UCSD-AML1 (cell line): ENCODE data around the gene MYO15A.
A peak's percentile ranks its signal among the peaks of the same experiment; 100 is the strongest.

Experiments used
- DNase-seq: peaks from one replicate; lab custom pipeline; 2025; ENCODE audit not compliant: unreplicated experiment; lab: John Stamatoyannopoulos, UW

MYO15A gene

DNA sequence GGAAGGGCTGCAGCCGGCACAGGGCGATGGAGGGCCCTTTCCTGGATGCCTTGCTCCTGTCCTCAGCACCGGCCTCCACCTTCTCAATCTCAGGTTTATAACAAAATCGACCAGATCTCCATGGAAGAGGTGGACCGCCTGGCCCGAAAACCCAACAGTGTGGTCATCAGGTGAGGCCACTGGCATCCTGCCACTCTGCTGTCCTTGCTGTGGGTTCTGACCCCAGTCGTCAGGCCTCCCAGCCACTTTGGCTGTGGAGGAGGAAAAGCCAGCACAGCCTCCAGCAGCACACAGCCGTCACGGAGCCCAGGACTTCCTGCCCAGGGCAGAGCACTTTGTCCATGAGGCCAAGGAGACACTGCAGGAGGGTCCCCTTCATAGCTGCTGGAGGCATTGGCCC, 6.7 kb upstream of the MYO15A start:
- DNase-seq: peak; percentile 28

DNA sequence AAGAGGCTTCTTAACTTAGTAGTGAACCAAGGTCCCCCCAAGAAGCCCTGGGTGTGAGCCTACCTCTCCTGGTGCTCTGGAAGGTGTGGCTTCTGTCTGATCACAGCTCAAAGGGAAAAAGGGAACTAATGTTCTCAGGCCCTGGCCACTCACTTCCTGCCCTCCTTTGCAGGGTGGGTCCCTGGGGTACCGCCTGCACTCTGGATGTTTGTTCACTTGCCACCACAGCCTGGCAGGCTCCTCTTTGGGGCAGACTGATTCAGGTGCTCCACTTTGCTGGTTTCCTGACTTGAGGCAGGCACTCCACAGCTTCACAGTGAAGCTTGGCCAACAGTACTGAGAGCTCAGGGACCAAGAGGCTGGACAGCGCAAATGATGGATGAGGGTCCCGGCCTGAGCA, 5.9 kb upstream of the MYO15A start:
- peak; percentile 73 for DNase-seq

DNA sequence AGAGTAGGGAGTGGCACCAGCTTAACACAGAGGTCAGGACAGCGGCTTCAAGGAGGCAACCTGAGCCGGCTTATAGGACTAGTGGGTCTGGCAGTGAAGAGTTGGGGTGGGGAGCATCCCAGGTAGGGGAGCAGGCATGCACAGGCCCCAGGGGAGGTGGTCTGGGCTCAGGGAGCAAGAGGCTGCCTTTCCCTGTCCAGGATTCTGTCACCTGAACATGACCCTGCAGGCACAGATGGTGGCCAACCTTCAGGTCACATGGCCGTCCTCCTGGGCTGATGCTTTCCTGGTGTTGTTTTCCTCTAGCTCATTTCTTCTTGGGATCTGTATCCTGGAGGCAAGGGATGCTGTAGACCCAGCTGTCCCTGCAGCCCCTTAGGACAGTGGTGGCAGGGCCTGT, 3.5 kb upstream of the MYO15A start:
- no peak for DNase-seq

DNA sequence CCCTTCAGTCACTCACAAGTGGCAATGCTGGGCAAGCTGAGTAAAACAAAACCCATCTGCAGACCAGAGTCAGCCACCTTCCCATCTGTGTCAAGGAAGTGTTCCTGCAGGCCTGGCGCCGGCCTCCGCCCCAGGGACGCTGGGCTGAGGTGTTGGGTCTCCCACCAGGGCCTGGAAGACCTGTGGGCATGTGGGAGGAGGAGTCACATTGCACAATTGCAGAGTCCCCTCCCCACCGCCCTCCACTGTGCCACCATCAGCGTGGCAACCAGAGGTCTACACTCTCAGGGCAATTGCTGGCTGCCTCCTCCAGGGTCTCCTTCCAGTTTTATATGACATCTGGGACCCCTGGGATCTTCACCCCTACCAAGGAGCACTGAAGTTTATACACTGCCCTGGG, 3.0 kb upstream of the MYO15A start:
- no peak for DNase-seq

DNA sequence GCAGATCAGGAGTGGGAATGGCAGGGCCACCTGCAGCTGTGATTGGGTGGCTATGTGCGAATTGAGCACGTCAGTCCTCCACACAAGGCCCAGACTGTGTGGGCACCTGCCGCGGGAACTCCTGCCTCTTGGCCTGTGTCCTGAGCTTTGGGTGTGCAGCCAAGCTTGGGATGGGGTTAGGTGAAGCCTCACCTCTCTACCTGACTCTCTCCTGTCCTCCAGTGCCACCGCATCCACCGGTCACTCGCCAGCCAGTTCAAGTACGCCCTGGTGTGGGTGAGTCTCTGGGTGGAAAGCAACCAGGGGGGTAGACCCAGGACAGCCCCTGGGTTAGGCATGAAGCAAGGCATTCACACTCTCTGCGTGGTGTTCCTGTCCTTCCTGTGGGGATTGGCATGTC, 2.3 kb upstream of the MYO15A start:
- DNase-seq: no peak

DNA sequence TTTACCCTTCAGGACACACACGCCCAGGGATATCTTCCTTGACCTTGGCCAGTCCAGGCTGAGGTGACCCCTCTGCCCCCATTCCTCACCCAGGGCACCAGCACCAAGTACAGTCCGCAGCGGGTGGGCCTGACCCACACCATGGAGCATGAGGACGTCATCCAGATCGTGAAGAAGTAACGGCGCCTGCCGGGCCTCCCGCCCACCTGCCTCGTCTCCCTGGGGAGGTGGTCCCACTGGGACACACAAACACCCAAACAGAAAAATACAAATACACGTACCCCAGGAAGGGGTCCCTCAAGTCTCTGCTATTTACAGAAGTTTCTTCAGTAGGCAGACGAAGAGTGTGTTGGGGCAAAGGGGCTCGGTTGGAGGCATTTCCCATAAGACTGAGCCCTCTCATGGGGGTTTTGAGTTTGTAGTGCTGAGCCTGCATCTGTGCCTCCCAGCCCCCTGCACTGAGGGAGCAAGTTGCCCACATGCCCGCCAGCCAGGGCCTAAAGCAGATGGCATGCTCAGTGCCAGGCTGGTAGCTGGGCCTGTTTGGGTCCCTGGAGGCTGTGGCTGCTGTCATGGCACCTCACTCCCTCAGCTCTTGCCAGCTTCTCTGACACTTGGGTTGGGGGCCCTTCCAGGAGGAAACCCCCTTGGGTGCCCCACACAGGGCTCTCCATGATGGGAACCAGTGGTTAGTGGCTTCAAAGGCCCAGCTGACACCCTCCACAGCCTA, 1.3 kb upstream of the MYO15A start:
- no peak for DNase-seq

DNA sequence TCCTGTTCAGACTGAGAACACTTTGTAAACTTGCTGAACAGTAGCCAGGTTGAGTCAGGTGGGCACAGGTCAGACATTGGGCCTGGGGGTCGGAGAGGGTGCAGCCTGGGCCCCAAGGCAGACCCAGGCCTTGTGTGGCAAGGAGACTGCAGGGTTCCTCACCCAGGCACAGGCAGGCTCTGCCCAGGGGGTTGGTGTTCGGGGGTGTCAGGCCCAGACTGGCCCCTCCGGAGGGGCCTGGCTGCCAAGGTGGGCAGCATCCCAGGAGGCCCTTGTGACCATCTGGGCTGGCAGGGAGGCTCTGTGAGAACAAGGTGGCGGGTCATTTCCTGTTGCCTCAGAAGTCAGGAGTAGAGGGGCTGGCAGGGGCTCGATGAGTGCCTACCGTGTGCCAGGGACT, 585 bp upstream of the MYO15A start:
- no peak for DNase-seq

DNA sequence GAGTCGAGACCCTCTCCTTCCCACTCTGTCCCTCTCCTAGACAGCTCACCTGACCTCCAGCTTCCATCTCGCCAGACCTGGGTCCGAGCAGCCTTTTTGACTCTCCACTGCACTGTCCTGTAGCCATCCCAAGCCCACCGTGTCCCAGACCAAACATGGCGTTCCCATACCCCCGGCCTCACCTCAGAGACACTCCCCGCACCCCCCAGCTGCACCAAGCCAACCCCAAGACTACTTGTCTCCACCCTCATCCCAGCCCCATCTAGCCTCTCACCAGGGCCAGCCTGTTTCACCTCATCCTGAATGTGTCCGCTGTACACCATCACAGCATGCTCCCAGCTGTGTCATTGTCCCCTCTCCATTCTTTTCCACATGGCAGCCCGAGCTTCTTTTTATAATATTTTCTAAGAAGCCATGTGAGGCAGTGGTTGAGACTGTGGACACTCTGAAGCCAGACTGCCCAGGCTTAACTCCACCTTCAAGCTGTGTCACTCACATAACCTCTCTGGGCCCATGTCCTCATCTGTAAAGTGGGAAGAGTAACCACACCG, 1.5 kb downstream of the MYO15A start:
- no peak for DNase-seq

DNA sequence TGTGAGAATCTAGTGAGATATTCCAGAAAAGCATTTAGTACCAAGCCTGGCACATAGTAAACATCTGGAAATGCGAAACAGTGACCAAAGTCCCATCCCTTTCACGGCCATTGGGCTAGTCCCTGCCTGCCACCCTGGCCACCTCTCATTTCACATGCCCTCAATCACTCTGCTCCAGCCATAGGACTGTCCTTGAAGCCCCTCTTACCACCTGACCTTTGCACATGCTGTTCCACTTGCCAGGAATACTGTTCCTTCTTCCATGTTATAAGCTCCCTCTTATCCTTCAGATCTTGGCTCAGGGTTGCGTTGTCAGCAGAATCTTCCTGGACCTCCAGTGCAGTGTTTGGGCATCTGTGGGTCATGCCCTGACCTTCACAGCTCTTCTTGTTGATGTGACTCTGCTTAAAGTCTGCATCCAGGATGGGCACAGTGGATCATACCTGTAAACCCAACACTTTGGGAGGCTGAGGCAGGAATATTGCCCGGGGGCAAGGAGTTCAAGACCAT, 2.1 kb downstream of the MYO15A start:
- no peak for DNase-seq

DNA sequence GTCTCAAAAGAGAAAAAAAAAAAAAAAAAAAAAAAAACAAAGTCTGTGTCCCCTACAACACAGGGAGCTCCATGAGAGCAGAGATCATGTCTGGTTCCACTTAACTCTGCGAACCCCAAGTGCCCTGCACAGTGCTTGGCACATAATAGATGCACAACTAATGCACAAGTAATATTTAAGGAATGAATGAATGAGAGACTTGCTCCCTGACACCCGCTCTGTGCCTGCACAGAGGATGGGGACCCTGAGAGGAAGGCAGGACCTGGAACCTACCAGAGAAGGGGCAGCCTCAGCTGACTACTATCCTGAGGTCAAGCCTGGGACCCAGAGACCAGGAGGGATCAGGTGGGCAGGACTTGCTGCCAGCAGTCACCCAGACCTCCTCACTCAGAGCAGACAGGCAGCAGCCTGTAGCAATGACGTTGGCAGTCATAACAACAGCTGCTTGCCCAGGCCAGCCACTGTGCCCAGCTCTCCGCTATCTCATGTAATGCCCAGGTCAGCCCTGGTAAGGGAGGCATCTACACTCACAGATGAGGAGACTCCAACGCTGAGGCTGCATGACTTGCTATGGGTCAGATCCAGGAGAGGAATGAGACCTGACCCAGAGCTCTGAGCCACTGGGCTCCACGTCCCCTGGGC, 2.9 kb downstream of the MYO15A start:
- no peak for DNase-seq

DNA sequence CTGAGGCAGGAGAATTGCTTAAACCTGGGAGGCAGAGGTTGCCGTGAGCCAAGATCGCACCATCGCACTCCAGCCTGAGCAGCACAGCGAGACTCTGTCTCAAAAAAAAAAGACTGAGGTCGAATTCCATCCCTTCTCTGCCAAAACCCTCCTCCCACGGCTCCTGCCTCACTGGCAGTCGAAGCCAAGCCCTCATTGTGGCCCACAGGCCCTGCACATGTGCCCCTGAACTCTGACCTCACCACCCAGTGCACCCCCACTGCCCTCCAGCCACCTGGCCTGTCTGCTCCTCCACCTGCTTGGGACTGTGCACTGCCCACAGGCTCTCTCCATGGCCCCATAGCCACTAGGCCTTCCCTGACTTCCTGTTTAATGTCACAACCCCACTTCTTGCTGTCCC, 7.0 kb downstream of the MYO15A start:
- no peak for DNase-seq

DNA sequence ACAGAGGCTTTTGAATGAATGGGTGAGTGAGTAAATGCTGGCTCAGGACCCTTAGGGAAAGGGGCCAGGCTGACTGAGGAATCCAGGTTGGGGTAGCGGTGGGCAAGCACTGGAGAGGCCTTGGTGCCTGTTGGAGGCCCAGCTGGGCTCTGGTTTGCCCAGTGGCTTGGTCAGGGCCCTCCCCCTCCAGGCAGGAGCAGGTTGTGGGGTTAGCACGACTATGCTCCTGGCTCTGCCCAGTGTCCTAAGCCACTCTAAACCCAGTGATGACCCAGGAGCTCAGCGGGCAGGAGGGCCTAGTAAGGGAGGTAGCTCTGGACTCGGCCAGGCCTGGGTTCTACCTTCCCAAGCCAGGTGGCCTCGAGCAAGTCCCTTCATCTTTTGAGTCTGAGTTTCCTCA, 7.5 kb downstream of the MYO15A start:
- DNase-seq: no peak

DNA sequence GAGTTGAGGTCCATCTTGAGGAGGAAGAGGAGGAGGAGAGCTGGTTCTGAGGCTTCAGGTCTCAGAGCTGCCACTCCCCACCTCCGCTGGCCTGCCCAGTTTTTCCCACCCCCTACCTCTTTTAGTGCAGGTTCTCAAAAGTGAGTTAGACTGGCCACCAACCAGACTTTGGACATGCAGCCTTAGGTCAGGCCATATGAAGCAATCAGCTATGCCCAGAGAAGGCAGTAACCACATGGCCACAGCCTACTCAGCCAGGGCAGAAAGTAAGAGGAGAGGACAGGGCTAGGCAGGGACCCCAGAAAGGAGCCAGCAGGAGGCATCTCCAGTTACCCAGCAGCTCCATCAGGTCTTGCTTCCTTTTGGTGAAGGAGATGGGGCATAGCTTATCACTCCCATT, 9.0 kb downstream of the MYO15A start:
- no peak for DNase-seq

DNA sequence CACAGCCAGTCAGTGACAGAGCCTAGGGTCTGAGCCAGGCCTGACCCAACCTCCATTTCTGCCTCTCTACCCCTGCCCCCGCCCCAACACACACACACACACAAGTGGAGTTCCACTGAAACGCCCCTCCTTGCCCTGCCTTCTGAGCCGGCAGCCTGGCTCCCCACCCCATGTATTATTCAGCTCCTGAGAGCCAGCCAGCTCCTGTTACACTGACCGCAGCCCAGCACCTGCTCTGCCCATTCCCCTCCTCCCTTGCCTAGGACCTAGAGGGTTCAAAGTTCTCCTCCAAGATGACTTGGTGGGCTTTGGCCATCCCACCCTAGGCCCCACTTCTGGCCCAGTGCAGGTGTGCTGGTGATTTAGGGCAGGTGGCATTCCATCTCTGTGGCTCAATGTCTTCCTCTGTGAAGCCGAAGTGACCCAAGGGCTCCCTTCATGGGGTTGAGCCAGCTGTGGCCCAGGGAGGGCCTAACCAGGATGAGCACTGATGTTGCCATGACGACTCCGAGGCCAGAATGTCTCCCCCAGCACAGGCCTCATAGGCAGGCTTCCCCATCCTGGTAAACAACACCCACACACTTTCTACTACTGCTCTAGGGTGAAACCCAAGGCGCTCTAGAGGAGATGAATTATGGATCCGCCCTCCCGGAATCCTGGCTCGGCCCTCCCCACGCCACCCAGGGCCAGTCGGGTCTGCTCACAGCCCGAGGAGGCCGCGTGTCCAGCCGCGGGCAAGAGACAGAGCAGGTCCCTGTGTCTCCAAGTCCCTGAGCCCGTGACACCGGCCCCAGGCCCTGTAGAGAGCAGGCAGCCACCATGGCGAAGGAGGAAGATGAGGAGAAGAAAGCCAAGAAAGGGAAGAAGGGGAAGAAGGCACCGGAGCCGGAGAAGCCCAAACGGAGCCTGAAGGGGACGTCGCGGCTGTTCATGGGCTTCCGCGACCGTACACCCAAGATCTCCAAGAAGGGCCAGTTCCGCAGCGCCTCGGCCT, 9.7 kb downstream of the MYO15A start:
- no peak for DNase-seq

DNA sequence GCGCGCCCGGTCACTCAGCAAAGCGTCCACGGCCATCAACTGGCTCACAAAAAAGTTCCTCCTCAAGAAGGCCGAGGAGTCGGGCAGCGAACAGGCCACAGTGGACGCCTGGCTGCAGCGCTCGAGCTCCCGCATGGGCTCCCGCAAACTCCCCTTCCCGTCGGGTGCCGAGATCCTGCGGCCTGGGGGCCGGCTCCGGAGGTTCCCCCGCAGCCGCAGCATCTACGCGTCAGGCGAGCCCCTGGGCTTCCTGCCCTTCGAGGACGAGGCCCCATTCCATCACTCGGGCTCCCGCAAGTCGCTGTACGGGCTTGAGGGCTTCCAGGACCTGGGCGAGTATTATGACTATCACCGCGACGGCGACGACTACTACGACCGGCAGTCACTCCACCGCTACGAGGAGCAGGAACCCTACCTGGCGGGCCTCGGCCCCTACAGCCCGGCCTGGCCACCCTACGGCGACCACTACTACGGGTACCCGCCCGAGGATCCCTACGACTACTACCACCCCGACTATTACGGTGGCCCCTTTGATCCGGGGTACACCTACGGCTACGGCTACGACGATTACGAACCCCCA, 10.7 kb downstream of the MYO15A start:
- no peak for DNase-seq

DNA sequence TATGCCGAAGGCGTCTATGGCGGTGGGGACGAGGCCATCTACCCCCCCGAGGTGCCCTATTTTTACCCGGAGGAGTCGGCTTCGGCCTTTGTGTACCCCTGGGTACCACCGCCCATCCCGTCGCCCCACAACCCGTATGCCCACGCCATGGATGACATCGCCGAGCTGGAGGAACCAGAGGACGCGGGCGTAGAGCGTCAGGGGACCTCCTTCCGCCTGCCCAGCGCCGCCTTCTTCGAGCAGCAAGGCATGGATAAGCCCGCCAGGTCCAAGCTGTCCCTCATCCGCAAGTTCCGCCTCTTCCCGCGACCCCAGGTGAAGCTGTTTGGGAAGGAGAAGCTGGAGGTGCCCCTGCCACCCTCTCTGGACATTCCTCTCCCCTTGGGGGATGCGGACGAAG, 11.4 kb downstream of the MYO15A start:
- no peak for DNase-seq

DNA sequence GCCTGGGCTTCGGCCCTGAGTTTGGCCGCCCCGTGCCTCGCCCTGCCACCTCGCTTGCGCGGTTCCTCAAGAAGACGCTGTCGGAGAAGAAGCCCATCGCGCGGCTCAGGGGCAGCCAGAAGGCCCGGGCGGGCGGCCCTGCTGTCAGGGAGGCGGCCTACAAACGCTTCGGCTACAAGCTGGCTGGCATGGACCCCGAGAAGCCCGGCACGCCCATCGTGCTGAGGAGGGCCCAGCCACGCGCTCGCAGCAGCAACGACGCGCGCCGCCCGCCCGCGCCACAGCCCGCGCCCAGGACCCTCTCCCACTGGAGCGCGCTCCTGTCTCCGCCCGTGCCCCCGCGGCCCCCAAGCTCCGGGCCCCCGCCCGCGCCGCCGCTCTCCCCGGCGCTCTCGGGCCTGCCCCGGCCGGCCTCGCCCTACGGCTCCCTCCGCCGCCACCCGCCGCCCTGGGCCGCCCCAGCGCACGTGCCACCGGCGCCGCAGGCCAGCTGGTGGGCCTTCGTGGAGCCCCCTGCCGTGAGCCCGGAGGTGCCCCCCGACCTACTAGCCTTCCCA, 12.0 kb downstream of the MYO15A start:
- DNase-seq: no peak

DNA sequence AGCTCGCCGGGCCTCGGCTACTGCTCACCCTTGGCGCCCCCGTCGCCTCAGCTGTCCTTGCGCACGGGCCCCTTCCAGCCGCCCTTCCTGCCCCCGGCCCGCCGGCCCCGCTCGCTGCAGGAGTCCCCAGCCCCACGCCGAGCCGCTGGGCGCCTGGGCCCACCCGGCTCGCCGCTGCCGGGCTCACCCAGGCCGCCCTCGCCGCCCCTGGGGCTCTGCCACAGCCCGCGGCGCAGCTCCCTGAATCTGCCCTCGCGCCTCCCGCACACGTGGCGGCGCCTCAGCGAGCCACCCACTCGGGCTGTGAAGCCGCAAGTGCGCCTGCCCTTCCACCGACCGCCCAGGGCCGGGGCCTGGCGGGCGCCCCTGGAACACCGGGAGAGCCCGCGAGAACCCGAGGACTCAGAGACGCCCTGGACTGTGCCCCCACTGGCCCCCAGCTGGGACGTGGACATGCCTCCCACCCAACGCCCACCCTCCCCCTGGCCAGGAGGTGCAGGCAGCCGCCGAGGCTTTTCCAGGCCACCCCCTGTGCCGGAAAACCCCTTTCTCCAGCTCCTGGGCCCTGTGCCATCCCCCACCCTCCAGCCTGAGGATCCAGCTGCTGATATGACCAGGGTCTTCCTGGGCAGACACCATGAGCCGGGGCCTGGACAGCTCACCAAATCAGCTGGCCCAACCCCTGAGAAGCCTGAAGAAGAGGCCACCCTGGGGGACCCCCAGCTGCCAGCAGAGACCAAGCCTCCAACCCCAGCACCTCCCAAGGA, 12.8 kb downstream of the MYO15A start:
- no peak for DNase-seq

DNA sequence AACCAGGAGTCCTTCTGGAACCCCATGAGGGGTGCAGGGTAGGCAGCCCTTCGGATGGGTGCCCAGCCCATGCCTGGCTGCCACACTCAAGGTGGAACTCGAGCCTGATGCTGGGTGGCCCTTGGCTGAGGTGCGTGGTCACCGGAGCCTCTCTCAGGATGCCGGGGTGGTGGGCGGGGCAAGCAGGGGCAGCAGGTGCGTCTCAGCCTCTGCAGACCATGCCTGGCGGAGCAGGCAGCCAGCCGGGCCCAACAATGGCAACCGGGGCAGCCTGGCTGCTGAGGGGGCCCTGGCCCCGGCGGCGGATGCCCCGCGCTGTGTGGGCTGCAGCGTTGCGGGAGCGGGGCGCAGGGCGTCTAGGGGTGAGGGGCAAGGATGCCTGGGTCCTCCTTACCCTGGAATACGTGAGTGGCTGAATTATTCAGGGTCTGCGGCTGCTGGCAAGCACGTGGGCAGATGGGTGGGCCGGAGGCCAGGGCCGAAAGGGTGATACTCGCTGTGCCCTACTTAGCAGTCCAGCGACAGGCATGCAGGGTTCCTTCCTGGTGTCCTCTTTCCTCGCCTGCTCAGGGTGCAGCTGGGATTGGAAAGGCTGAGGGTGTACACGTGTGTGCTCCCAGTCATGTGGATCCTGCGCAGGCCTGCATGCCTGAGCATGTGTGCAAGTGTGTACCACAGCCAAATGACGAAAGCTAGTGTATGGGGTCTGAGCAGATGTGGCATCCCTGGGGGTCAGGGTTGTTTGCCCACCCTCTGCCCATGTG, 14.6 kb downstream of the MYO15A start:
- no peak for DNase-seq
